ENCODE measurements around the gene IL6ST.
"Not testable (repeated sequence)": the region's sequence is repeated elsewhere in the genome, so short reads cannot be mapped to it uniquely, and the experiment has no call there.

The IL6ST gene

DNA sequence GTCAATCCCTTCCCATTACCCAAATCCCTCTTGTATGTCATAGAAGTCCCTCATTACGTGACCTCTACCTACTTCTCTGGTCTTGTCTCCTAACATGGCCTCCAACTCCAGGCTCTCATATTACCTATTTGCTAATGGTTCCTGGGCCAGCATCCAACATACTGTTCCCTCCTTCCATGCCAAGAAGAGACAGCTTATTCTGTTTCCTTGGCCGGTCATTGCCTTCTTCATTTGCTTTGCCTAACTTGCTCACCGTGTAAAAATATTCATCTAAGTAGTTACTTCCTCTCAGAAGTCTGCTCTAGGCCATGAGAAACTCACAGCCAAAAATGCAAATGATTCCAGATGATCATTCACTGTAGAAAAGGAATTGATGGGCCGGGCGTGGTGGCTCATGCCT lies 8.9 kb upstream of the IL6ST start:
- no peak for DNase-seq

DNA sequence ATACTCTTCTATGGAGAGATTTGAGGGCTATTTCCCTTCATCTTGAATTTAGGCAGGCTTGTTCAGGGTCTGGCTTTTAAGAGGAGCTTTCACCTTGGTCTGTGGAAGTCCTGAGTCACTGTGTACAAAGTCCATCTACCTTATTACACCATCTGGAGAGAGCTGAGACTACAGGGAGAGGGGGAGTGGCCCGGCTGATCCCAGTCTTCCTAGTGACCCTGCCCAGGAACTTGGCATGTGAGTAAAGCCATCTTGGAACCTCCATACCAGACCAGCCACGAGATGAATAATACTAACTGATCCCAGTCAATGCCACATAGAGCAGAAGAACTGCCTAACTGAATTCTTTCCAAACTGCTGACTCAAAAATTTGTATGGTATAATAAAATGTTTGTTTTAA lies 8.4 kb upstream of the IL6ST start:
- DNase-seq, result no peak

- DNase-seq, result no peak
Measured at GRCh38 chr5:56002303-56002702, 7.5 kb upstream of the IL6ST start.

DNA sequence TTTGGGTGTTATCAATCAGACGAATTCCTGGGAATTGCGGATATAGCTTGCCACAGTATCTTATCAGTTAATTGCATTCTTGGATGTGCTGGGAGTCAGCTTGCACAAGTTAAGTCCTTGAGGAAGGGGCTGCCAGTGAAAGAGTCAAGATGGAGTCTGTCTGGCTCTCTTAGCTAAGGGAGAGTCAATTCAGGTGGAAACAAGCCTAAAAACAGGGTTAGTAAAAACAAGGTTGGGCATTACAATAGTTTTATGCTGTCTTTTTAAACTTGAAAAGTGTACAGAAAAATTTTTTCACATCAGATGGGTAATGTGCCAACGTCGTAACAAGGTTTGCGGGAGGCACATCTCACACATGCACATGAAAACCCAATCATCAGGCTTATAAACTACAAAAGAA lies 5.5 kb upstream of the IL6ST start:
- not testable (repeated sequence) for DNase-seq

DNA sequence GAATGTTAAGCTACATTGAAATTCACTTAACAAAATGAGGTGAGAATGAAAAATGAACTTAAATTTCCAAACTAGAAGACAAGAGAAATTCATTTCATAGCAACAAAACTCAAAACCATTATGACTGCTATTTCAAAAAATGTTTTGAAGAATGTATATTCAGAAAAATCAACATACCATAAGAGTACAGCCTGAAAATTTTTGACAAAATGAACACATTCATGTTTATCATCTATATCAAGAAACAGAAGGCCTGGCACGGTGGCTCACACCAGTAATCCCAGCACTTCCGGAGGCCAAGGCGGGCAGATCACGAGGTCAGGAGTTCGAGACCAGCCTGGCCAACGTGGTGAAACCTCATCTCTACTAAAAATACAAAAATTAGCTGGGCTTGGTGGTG lies 4.2 kb upstream of the IL6ST start:
- DNase-seq, result no peak

DNA sequence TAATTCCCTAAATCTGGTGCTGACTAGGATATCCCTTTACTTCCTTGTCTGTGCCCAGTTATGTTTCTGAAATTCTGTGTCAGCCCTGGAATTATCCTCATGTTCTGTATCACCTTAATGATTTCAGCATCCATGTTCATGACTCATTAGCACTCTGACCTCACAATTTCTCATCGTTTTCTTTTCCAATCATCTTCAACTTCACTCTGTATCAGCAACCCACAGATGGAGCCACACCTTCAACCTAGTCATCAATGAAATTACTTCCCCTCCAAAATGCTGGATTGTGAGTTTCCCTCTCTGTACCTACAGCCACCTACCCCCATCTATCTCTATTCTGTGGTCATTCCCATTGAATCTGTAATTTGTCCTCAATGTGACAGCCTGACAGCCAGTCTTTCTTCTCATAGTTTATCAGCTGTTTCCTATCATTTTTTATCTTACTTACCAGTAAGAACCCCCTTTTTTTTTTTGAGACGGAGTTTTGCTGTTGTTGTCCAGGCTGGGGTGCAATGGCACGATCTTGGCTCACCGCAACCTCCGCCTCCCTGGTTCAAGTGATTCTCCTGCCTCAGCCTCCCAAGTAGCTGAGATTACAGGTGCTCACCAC lies 3.1 kb upstream of the IL6ST start:
- no peak for DNase-seq

- peak; percentile 79 to 84 for DNase-seq
Measured at GRCh38 chr5:55994998-55995914, 493 bp upstream of the IL6ST start.

DNA sequence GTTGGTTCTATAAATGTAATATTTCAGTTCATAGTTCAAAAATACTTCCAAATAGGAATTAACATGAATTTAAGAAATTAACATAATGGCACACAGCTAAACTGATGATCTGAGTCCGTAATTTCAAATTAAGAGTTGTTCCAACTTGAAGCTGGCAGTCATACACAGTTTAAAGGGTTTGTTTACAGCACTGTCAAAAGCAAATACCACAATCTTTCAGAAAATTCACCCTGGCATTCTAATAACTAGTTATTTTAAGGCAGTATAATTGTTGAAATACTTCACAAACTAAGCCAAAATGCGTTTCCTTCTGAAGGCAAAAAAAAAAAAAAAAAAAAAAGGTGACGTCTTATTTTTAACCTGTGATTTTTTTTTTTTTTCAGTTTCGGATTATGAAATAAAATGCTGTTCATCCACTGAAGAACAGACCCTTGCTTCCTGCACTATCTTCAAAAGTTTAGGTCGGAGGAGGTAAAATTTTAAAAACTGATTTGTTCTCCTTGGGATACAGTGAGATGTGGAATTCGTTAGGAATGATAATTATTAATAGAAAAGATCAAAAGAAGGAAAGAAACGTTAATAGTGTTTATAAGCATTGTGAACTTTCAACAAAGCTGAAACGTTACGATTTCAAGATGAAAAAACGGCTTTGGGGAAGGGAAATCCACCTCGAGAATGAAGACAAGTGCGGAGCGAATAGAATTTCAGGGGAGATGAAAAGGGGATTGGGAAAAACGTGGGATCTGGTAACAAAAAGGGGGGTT lies 850 bp downstream of the IL6ST start:
- no peak for DNase-seq

DNA sequence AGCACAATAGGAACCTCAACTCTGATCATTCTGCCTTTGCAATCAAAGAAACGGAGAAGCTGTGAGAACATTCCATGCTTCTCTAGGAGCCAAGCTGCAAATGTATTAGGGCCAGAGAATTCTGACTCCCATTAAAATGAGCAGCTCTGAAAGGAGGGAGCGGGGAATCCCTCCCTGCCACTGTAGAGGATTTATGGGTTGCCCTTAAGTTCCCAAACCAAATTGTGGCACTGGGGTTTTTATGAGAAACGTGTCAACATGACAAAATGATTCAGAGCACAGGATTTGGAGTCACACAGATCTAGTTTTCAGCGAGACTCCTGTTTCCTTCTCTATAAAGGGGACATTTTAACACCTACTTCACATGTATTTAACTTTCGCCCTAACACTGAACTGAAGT lies 1.8 kb downstream of the IL6ST start:
- DNase-seq, result no peak

DNA sequence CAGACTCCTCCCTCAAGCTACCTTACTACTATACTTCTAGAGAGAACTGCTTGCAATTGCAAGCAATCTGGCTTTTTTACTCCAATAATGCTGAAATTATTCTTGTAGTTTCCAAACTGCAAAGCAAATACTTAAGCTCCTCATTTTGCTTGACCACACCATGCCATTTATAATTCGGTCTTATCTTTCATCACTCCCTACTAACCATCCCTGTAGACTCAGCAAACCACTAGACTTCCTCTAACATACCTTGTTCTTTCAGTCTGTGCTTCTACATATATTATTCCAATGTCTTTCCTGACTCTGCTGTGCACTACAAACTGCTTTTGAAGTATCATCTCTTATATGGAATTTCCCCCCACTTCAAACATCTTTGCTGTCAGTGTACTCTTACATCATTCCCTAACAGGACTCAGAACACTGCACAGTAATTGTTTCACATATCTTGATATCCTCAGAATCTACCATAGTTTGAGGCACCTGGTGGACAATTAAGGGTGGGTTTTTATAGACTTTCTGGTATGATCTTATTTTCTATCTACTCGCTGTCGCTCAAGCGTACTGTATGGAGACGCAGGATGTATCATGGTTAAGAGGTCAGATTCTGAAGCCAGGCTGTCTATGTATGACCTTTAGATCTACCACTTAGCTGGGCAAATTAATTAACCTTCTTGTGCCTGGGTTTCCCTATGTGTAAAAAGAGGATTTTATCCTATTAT lies 2.8 kb downstream of the IL6ST start:
- DNase-seq, result no peak

DNA sequence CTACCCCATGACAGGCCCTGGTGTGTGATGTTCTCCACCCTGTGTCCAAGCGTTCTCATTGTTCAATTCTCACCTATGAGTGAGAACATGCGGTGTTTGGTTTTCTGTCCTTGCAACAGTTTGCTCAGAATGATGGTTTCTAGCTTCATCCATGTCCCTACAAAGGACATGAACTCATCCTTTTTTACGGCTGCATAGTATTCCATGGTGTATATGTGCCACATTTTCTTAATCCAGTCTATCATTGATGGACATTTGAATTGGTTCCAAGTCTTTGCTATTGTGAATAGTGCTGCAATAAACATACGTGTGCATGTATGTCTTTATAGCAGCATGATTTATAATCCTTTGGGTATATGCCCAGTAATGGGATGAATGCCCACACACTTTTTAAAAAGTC lies 3.9 kb downstream of the IL6ST start:
- DNase-seq, result not testable (repeated sequence)

DNA sequence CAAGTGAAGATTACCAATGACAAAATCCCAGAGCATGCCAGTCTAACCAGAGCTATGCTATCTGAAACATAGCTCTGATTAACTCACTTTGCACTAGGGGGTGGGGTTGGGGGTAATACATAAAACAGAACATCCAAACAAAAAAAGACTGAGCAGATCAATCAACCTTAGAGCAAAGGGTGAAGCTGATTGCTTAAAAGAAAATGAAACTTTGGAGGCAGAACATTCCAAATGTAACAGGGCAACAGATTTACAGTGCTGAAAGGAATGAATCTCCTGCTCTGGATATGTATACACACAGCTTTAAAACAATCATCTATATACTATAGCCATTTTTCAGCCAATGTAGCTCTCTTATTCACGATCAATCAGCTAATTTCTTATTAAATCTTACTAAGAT lies 4.9 kb downstream of the IL6ST start:
- no peak for DNase-seq

DNA sequence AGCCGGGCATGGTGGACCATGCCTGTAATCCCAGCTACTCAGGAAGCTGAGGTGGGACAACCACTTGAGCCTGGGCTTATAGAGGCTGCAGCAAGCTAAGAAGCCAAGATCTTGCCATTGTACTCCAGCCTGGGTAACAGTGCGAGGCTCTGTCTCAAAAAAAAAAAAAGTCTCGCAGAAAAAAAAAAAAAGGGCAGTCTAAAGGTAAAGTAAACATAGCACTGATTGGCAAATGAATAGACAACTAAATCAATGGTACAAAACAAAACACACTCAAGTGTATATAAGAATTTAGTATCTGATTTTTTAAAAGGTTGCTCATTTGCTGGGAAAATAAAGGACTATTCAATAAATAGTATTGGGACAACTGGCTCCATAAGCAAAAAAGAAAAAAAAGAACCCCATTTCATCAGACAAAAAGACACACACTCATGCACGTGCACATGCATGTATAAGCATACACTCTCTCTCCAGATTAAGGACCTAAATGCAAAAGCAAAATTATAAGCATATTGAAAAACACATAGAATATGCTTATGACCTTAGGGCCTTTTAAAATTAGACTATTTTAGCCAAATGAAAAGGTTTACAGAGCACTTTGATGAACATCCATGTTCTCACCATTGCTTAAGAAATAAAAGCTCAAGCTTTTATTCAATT lies 5.7 kb downstream of the IL6ST start:
- no peak for DNase-seq

GRCh38 chr5:55988428-55988827 lies 6.3 kb downstream of the IL6ST start:
- DNase-seq, result not testable (repeated sequence)

GRCh38 chr5:55986931-55987330 lies 7.8 kb downstream of the IL6ST start:
- DNase-seq, result no peak

- no peak for DNase-seq
Measured at GRCh38 chr5:55985181-55985580, 9.6 kb downstream of the IL6ST start.

- DNase-seq, result no peak
Measured at GRCh38 chr5:55983986-55984385, 10.8 kb downstream of the IL6ST start.

GRCh38 chr5:55982957-55983381 lies 11.8 kb downstream of the IL6ST start:
- no peak for DNase-seq

DNA sequence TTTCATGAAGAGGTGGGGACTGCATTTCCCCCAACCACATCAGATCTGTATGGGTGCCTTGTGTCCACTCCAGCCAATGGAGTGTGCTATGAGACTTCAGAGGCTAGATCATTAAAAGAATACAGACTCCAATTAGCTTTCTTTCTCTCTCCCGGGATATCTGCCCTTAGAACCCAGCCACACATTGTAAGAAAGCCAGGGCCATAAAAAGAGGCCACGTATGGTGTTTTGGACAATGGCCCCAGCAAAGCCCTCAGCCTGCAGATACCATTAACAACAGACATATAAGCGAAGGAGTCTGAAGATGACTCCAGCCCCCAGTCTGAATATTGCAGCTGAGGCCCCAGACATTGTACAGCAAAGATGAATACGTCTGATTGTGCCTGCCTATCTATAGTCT lies 21.5 kb downstream of the IL6ST start:
- no peak for DNase-seq

DNA sequence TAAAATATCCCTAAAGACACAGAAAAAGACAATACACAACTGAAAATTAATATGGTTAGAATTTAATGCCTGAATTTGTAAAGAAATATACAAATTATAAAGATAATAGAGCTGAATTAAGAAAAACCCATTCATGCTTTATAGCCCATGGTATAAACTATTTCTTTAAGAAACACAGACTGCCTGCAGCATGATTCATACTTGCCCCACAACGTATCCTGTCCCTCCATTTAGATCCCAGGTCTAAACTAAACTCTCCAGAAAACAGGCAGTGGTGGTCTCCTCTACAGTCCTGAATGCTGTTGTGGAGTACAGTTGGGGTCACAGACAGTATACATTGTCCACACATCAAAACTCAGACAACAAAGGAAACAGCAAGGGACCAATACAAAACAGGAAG lies 24.8 kb downstream of the IL6ST start:
- DNase-seq, result no peak

GRCh38 chr5:55966284-55966683 lies 28.5 kb downstream of the IL6ST start:
- DNase-seq, result no peak

DNA sequence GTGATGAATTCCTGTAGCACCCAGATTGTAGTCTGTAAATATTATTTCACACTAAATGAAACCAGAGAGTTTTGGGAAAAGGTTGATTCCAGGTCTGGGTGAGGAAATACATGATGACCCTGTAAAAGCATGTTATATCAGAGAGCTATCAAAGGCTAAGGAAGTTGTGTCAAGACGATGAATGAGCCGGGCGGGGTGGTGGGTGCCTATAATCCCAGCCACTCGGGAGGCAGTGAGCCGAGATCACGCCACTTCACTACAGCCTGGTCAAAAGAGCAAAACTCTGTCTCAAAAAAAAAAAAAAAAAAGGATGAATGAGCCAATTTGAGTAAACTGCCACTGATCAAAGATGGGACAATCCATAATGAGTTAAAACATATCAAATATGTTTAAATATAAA lies 29.2 kb downstream of the IL6ST start:
- no peak for DNase-seq
